Measurements from ENCODE around the gene CCL22. TPM values are rescaled to one million over a fixed set of nuclear protein-coding genes. Genes with fewer than 3 reads are reported as not detected.

CCL22 gene
- total RNA-seq, 2 experiments from 2014 or later: not detected

- Mint-ChIP-seq H3K4me3 (no peak overlapping the region), H3K9me3 (no peaks in the 10 kb centered on the region), H3K4me1 (ENCODE audit: low read depth) (no peaks in the 10 kb centered on the region), H3K27ac (no peak overlapping the region), H3K36me3 (ENCODE audit: low read depth) (no peaks in the 10 kb centered on the region), H3K27me3 (no peaks in the 10 kb centered on the region)
- DNase-seq (peak in 2 of 14 experiments; percentile 40 to 42), ATAC-seq (ENCODE audit: poor library complexity) (no peak)
- TF ChIP-seq, protein P1, sequence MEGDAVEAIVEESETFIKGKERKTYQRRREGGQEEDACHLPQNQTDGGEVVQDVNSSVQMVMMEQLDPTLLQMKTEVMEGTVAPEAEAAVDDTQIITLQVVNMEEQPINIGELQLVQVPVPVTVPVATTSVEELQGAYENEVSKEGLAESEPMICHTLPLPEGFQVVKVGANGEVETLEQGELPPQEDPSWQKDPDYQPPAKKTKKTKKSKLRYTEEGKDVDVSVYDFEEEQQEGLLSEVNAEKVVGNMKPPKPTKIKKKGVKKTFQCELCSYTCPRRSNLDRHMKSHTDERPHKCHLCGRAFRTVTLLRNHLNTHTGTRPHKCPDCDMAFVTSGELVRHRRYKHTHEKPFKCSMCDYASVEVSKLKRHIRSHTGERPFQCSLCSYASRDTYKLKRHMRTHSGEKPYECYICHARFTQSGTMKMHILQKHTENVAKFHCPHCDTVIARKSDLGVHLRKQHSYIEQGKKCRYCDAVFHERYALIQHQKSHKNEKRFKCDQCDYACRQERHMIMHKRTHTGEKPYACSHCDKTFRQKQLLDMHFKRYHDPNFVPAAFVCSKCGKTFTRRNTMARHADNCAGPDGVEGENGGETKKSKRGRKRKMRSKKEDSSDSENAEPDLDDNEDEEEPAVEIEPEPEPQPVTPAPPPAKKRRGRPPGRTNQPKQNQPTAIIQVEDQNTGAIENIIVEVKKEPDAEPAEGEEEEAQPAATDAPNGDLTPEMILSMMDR (IDR thresholded peaks at IDR 0.05): no peak
- Histone ChIP-seq H3K4me1 (ENCODE audit: insufficient read depth, low read length) (no peaks in the 10 kb centered on the region), H3K27me3 (ENCODE audit: control insufficient read depth in 1 of 2, insufficient read depth in 2 of 2, low read length in 2 of 2) (no peaks in the 10 kb centered on the region), H3K4me3 (ENCODE audit: low read length) (no peak overlapping the region), H3K27ac (ENCODE audit: low read depth in 1 of 2, low read length in 2 of 2) (no peak overlapping the region), H3K36me3 (ENCODE audit: insufficient read depth, low read length) (no peaks in the 10 kb centered on the region), H3K9me3 (ENCODE audit: control insufficient read depth in 1 of 2, insufficient read depth in 1 of 2, low read length in 2 of 2) (no peaks in the 10 kb centered on the region)
- POLR2A ChIA-PET: no interaction called here
- CTCF ChIA-PET: no interaction called here
- intact Hi-C loops (cut with DNase I, micrococcal nuclease): no loop called here
Observed at GRCh38 chr16:57357330-57358085, 1.1 kb upstream of the CCL22 start.

GRCh38 chr16:57358086-57358420, 530 bp upstream of the CCL22 start:
- ChIA-PET CTCF (no interaction called here), POLR2A (no interaction called here)
- Histone ChIP-seq H3K9me3 (ENCODE audit: control insufficient read depth in 1 of 2, insufficient read depth in 1 of 2, low read length in 2 of 2) (no peaks in the 10 kb centered on the region), H3K4me3 (ENCODE audit: low read length) (no peak overlapping the region), H3K36me3 (ENCODE audit: insufficient read depth, low read length) (no peaks in the 10 kb centered on the region), H3K27me3 (ENCODE audit: control insufficient read depth in 1 of 2, insufficient read depth in 2 of 2, low read length in 2 of 2) (no peaks in the 10 kb centered on the region), H3K27ac (ENCODE audit: low read depth in 1 of 2, low read length in 2 of 2) (no peak overlapping the region), H3K4me1 (ENCODE audit: insufficient read depth, low read length) (no peaks in the 10 kb centered on the region)
- TF ChIP-seq, protein P1 (IDR thresholded peaks at IDR 0.05): no peak
- H3K27me3 Mint-ChIP-seq: no peaks in the 10 kb centered on the region
- H3K4me3 Mint-ChIP-seq: no peak overlapping the region
- H3K4me1 Mint-ChIP-seq (ENCODE audit: low read depth): no peaks in the 10 kb centered on the region
- H3K27ac Mint-ChIP-seq: no peak overlapping the region
- DNase-seq (no peak), ATAC-seq (ENCODE audit: poor library complexity) (no peak)
- intact Hi-C loops (cut with DNase I, micrococcal nuclease): no loop called here
- no peaks in the 10 kb centered on the region for H3K36me3 Mint-ChIP-seq (ENCODE audit: low read depth)
- no peaks in the 10 kb centered on the region for H3K9me3 Mint-ChIP-seq

DNA sequence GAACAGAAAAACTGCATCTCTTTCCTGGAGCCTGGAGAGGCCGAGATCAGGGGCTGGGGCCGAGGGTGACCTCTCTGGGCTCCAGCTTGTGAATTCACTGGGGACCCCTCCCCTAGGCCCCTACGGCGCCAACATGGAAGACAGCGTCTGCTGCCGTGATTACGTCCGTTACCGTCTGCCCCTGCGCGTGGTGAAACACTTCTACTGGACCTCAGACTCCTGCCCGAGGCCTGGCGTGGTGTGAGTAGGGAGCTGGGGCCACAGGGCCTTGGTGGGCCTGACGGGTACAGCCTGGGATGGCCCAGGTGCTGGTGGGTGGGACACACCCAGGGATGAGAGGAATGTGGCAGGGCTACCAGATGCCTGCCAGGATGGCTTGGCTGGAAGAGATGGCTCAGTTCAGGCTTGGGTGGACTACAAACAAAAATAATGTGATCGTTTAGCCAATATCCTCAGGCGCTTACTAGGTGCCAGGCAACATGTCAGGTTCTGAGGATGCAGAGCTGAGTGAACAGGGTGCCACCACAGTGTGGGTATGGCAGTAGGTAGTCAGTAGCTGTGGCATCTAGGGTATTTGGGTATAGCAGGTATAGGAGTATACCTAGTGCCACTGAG, 1.8 kb downstream of the CCL22 start:
- ChIA-PET POLR2A (no interaction called here), CTCF (no interaction called here)
- no peaks in the 10 kb centered on the region for H3K9me3 ChIP-seq (ENCODE audit: control insufficient read depth in 1 of 2, insufficient read depth in 1 of 2, low read length in 2 of 2)
- no peak overlapping the region for H3K4me3 Mint-ChIP-seq
- no peak for DNase-seq
- no peak overlapping the region for H3K27ac ChIP-seq (ENCODE audit: low read depth in 1 of 2, low read length in 2 of 2)
- no peaks in the 10 kb centered on the region for H3K4me1 ChIP-seq (ENCODE audit: insufficient read depth, low read length)
- peaks cover 6% of the 10 kb centered on the region for H3K27me3 Mint-ChIP-seq
- TF ChIP-seq, protein P1 (IDR thresholded peaks at IDR 0.05): no peak
- H3K4me3 ChIP-seq (ENCODE audit: low read length): no peak overlapping the region
- H3K27me3 ChIP-seq (ENCODE audit: control insufficient read depth in 1 of 2, insufficient read depth in 2 of 2, low read length in 2 of 2): no peaks in the 10 kb centered on the region
- no peaks in the 10 kb centered on the region for H3K36me3 ChIP-seq (ENCODE audit: insufficient read depth, low read length)
- intact Hi-C loops (cut with DNase I, micrococcal nuclease): no loop called here
- H3K9me3 Mint-ChIP-seq: no peaks in the 10 kb centered on the region
- H3K36me3 Mint-ChIP-seq (ENCODE audit: low read depth): no peaks in the 10 kb centered on the region
- no peak overlapping the region for H3K27ac Mint-ChIP-seq
- no peak for ATAC-seq (ENCODE audit: poor library complexity)
- H3K4me1 Mint-ChIP-seq (ENCODE audit: low read depth): no peaks in the 10 kb centered on the region
